B cell (primary cell): ENCODE data around the gene RPS14.

Experiments
- CTCF ChIP-seq: fragments of 200-600 bp; IDR thresholded peaks from one replicate; pipeline ENCODE4 v1.8.0; 2022; ENCODE audit warnings: antibody characterized with exemption, mild to moderate bottlenecking
- EZH2 ChIP-seq: IDR thresholded peaks from 2 replicates; pipeline ENCODE4 v1.6.1; 2012; ENCODE audit warnings: borderline replicate concordance, low read depth, mild to moderate bottlenecking, moderate library complexity, low read length; ENCODE audit not compliant: insufficient read depth, poor library complexity, severe bottlenecking

- TF ChIP-seq EZH2 = no peak
- TF ChIP-seq CTCF = no peak
Measured at GRCh38 chr5:150412319-150413175, 37.0 kb downstream of the RPS14 start, which contains the start of gene CD74.
